HEK293T (cell line): ENCODE measurements around the gene FMR1.

Experiments
- ARNT ChIP-seq: fragments of 450-650 bp; IDR thresholded peaks from 2 replicates; pipeline ENCODE4 v1.6.1; 2017; ENCODE audit warnings: mild to moderate bottlenecking
- BHLHE40 ChIP-seq: fragments of 450-650 bp; IDR thresholded peaks from 2 replicates; pipeline ENCODE4 v1.6.1; 2016; ENCODE audit warnings: mild to moderate bottlenecking, moderate library complexity, borderline replicate concordance
- ELF4 ChIP-seq: fragments of 450-650 bp; IDR thresholded peaks from 2 replicates; pipeline ENCODE4 v1.6.1; 2017; ENCODE audit warnings: antibody characterized with exemption
- FOXA1 ChIP-seq: fragments of 450-650 bp; IDR thresholded peaks from 2 replicates; pipeline ENCODE4 v1.6.1; 2016; ENCODE audit warnings: mild to moderate bottlenecking
- FOXK2 ChIP-seq: fragments of 450-650 bp; IDR thresholded peaks from 2 replicates; pipeline ENCODE4 v1.6.1; 2016; ENCODE audit warnings: mild to moderate bottlenecking
- HDGF ChIP-seq: fragments of 450-650 bp; IDR thresholded peaks from 2 replicates; pipeline ENCODE4 v1.6.1; 2017; ENCODE audit warnings: antibody characterized with exemption, borderline replicate concordance
- L3MBTL2 ChIP-seq: fragments of 450-650 bp; conservative IDR thresholded peaks from 2 replicates; pipeline ENCODE4 v1.6.1; 2016; ENCODE audit warnings: mild to moderate bottlenecking
- NFRKB ChIP-seq: fragments of 450-650 bp; IDR thresholded peaks from 2 replicates; pipeline ENCODE4 v1.6.1; 2016; ENCODE audit warnings: mild to moderate bottlenecking, moderate library complexity
- PKNOX1 ChIP-seq: fragments of 450-650 bp; IDR thresholded peaks from 2 replicates; pipeline ENCODE4 v1.6.1; 2016
- SP1 ChIP-seq: fragments of 450-650 bp; IDR thresholded peaks from 2 replicates; pipeline ENCODE4 v1.6.1; 2017
- SUZ12 ChIP-seq: fragments of 450-650 bp; IDR thresholded peaks from 2 replicates; pipeline ENCODE4 v1.6.1; 2016; ENCODE audit warnings: mild to moderate bottlenecking
- TARDBP ChIP-seq: fragments of 450-650 bp; IDR thresholded peaks from 2 replicates; pipeline ENCODE4 v1.6.1; 2016
- ZNF384 ChIP-seq: fragments of 450-650 bp; IDR thresholded peaks from 2 replicates; pipeline ENCODE4 v1.6.1; 2016

DNA sequence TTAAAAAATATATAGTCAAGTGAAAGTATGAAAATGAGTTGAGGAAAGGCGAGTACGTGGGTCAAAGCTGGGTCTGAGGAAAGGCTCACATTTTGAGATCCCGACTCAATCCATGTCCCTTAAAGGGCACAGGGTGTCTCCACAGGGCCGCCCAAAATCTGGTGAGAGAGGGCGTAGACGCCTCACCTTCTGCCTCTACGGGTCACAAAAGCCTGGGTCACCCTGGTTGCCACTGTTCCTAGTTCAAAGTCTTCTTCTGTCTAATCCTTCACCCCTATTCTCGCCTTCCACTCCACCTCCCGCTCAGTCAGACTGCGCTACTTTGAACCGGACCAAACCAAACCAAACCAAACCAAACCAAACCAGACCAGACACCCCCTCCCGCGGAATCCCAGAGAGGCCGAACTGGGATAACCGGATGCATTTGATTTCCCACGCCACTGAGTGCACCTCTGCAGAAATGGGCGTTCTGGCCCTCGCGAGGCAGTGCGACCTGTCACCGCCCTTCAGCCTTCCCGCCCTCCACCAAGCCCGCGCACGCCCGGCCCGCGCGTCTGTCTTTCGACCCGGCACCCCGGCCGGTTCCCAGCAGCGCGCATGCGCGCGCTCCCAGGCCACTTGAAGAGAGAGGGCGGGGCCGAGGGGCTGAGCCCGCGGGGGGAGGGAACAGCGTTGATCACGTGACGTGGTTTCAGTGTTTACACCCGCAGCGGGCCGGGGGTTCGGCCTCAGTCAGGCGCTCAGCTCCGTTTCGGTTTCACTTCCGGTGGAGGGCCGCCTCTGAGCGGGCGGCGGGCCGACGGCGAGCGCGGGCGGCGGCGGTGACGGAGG lies at the start of gene FMR1:
- TF ChIP-seq ELF4 (no peak), ARNT (no peak), ZNF384 (no peak), SP1 (no peak), BHLHE40 (no peak), NFRKB (no peak), SUZ12 (no peak), FOXA1 (no peak), FOXK2 (no peak), L3MBTL2 (peak; percentile 98), TARDBP (no peak), PKNOX1 (peak; percentile 59; the same call in 1 of the 2 replicates), HDGF (no peak)
